GM20000 (cell line): ENCODE data around the gene EFCAB11.

ENCODE experiments used
- DNase-seq: peaks from one replicate; pipeline ENCODE4 v3.0.0; 2012; ENCODE audit warnings: low spot score
- TF ChIP-seq, protein P1 (sequence below): IDR thresholded peaks from 2 replicates; pipeline ENCODE4 v1.5.1; 2012; ENCODE audit warnings: mild to moderate bottlenecking, control low read depth; ENCODE audit errors: extremely low read depth, missing control alignments

The EFCAB11 gene

DNA sequence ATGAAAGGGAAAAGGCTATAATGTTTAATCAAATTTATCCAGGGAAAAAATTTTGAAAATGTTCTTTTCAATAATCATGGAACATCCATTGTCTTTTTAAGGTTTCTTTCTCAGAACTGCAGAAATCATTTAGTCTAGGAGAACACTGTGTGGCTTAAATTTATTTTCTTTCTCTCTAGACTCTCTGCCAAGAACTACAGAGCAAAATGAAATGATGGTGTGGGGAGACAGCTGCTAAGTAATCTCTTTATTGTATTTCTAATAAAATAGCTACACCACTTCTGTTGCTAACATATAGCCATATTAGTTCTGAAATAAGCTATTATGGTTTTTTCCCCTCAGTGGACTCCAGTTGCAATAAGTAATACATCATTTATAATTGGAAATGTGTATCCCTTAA is 120.9 kb downstream of the EFCAB11 start:
- no peak for DNase-seq
- TF ChIP-seq, protein P1, sequence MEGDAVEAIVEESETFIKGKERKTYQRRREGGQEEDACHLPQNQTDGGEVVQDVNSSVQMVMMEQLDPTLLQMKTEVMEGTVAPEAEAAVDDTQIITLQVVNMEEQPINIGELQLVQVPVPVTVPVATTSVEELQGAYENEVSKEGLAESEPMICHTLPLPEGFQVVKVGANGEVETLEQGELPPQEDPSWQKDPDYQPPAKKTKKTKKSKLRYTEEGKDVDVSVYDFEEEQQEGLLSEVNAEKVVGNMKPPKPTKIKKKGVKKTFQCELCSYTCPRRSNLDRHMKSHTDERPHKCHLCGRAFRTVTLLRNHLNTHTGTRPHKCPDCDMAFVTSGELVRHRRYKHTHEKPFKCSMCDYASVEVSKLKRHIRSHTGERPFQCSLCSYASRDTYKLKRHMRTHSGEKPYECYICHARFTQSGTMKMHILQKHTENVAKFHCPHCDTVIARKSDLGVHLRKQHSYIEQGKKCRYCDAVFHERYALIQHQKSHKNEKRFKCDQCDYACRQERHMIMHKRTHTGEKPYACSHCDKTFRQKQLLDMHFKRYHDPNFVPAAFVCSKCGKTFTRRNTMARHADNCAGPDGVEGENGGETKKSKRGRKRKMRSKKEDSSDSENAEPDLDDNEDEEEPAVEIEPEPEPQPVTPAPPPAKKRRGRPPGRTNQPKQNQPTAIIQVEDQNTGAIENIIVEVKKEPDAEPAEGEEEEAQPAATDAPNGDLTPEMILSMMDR: no peak

DNA sequence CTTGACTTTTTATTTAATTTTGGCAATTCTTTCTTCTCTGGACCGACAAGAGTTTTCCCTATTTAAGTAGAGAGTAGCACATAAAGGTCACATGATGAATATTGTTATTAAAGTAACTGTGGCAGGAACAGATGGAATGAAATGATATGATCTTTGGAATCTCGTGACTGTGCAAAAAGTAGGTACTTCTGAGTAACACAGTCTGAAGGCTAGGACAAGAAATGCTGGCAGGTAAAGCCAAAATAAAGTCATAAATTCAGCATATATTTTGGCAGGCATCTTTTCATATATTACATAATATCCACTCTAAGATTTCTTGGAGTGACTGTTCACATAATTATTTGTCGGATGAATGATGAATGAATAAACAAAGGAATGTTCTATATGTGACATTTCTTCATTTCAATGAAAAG is 121.4 kb downstream of the EFCAB11 start:
- TF ChIP-seq, protein P1: no peak
- DNase-seq: no peak

DNA sequence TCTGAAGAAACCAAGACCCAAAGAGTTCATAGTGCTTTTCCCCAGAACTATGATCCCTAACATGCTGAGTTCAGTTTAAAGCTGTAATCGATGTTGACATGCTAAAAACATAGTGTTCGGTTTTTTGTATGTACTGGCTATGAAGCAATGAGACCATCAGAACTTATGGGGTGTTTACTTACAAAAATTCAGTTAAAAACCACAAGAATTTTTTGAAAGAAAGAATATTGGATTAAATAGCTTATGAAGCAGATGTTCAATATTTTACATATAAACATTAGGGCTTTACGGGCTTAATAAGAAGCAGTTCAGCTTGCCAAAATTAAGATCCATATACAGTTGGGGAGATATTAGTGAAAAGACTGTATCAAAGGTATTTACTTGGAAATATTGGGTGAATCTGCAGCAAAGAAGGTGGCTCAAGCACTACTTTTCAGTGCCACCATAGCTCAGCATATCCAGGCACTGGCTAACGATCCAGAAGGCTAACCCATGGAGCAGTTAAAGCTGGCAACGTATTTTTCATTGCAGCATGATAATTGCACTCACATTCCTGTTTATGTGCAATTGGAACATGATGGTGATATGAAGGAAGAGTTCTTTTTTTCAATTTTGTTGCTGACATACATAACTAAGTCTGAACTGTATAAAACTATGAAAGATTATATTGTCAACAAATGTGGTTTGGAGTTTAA is 125.9 kb downstream of the EFCAB11 start:
- no peak for DNase-seq
- TF ChIP-seq, protein P1: no peak

DNA sequence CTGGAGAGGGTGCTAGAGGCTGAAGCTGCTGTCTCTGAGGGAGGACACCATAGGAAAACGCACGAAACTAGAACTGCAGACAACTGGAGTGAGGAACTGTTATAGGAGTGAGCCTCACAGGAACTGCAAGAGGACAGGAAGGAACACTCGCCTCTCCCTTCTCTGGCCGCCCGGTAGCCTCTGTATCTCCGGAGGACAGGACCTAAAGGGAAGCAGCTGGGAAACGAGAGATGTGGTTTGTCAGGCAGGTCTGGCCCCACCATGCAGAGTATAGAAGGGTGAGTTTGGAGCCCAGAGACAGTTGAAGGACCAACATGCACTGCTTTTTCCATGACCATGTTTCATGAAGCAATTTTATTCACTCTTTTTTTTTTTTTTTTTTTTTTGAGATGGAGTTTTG is 127.3 kb downstream of the EFCAB11 start:
- TF ChIP-seq, protein P1: no peak
- no peak for DNase-seq

DNA sequence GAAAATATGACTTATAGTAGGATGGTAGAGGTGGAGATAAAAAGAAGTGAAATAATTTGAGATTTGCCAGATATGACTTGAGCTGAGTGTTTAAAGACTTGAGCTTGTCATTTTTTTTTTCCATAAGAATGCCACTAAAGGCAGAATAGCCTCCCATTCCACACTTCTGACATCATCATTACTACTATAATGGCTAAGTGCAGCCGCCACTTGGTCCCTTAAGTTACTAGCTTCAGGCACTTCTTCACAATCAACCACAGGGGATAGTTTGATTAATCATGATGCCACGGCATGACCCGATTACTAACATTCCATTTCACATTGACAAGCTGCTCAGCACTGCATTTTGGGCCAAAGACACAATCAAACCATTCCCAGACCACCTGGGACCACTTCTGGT is 127.9 kb downstream of the EFCAB11 start:
- no peak for DNase-seq
- TF ChIP-seq, protein P1: no peak

DNA sequence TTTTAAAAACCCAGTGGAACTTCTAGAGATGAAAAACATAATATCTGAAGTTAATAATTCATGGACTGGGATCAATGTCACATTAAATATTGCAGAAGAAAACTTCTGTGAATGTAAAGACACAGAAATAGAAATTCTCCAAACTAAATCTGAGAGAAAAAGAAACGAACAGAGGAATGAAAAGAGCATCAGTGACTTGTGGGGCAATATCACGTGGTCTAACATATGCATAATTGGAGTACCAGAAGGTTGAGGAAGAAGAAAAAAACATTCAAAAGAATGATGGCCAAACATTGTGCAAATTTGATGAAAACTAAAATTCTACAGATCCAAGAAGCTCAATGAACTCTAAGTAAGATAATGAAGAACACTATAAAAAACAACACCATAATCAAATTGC is 130.8 kb downstream of the EFCAB11 start:
- TF ChIP-seq, protein P1: no peak
- no peak for DNase-seq

DNA sequence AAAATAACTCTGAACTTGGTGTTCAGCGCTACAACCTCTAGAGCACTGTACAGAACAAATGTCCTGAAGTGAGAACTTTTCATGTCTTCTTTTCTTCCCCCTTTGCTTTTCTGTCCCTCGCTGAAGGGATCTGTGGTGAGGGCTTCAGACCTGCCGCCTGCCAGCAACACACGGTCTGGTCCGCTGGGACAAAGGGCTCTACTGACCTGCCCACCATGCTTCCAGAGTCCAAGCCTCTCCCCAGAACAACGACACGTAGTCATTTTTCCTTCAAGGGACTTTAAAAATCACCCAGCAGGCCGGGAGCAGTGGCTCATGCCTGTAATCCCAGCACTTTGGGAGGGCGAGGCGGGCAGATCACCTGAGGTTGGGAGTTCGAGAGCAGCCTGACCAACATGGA is 140.4 kb downstream of the EFCAB11 start:
- TF ChIP-seq, protein P1: no peak
- DNase-seq: no peak
